NCI-H2081 treated with DMSO at 0.1 percent for 48 hours (cell line): Measurements from ENCODE around the gene VWA8.
"Not testable (repeated sequence)": the region's sequence is repeated elsewhere in the genome, so short reads cannot be mapped to it uniquely, and the experiment has no call there.

Experiments used
- DNase-seq: peaks from one replicate; lab custom pipeline; 2025; lab: John Stamatoyannopoulos, UW

VWA8 gene

GRCh38 chr13:41966671-41967070 is 5.8 kb upstream of the VWA8 start:
- DNase-seq = no peak

- no peak for DNase-seq
These were observed 2.1 kb upstream of the VWA8 start for GRCh38 chr13:41962994-41963393.

- no peak for DNase-seq
These were observed 504 bp upstream of the VWA8 start for GRCh38 chr13:41961466-41961760.

GRCh38 chr13:41960211-41960636 is 685 bp downstream of the VWA8 start:
- no peak for DNase-seq

GRCh38 chr13:41956272-41956671 is 4.6 kb downstream of the VWA8 start:
- DNase-seq = no peak

DNA sequence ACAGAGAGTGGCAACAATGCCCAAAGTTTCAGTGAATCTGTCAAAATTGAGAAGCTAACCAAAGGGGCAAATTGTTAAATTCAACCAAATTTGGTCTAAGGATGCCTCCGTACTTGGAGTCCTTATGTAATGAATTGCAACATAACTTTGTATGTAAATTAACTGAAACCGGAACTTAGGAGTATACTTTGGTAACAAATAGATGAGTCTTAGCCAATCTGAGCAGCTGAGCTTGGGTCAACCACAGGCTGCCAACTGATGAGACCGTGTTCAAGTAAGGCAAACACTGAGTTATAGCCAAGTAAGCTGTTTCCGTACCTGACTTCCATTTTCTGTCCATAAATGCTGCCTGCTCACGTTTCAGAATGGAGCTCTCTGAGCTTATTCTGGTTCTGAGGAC is 5.3 kb downstream of the VWA8 start:
- no peak for DNase-seq

GRCh38 chr13:41954226-41954625 is 6.7 kb downstream of the VWA8 start:
- DNase-seq = no peak

DNA sequence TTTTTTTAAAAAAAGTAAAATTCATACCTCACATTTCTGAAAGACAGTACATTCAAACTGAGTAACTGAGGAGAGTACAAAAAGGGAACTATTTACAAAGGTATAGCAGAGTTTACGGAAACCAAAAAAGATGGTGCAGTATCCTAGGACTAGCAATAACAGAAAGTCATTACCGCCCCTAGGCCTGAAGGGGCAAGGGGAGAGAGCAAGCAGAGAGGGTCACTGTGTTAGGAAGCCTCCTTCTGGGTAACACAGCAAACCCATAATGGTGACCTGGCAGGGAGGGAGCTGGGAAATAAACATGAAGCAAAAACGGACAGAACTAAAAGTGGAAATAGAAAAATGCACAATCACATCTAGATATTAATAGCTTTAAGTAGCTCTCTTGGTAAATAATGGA is 8.2 kb downstream of the VWA8 start:
- no peak for DNase-seq

- not testable (repeated sequence) for DNase-seq
These were observed 11.8 kb downstream of the VWA8 start for GRCh38 chr13:41949104-41949503.

DNA sequence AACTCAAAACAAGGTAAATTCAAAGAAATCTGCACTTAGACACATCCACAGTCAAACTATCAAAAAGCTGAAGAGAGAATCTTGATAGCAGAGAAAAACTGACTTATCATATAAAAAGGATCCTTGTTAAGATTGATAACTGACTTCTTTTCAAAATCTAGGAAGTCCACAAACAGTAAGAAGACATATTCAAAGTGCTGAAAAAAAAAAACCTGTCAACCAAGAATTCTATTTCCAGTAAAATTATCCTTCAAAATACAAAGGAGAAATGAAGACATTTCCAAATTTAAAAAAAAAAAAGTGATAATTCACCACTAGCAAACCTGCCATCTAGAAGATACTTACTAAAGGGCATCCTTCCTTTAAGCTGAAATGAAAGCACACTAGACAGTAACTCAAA is 15.0 kb downstream of the VWA8 start:
- DNase-seq = no peak

GRCh38 chr13:41944635-41945397 is 16.1 kb downstream of the VWA8 start:
- DNase-seq = no peak

DNA sequence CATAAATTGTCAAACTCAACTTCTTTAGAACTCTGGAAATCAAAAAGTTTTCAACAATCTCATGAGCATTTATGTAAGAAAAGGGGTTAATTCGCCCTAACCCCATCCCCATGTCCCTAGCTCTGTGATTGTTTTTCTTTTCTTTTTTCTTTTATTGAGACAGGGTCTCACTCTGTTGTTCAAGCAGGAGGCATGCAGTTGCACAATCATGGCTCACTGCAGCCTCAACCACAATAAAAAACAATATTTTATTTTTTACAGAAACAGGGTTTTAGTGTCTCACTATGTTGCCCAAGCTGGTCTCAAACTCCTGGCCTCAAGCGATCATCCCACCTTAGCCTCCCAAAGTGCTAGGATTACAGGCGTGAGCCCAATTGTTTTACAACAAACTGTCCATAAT is 16.7 kb downstream of the VWA8 start:
- no peak for DNase-seq

DNA sequence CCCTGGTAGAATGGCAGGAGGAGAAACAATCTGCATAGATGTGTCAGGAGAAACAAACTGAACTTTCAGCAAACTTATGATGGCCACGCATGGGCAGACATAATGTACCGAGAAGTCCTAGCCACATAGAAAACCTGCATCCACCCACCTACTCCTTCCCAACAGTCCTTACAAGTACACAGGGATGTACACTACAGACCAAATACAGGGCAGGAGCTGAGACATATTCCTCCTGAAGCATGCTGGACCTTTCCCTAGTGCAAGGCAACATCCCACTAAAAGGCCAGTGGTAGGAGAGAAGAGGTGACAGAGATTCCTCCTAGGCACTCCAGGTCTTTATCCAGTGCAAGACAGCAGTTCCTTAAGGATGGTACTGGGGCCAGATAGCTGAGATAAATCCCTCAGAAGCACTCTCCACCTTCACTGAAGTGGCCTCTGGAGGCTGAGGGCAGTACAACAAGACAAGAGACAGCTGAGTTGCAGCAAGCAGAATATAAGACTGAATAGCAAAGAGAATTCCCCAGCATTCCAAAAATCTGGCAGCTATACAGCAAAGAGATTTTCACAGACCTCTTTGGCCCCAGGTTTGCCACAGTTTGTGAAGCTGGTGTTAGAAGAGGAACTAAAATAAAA is 18.3 kb downstream of the VWA8 start:
- no peak for DNase-seq

DNA sequence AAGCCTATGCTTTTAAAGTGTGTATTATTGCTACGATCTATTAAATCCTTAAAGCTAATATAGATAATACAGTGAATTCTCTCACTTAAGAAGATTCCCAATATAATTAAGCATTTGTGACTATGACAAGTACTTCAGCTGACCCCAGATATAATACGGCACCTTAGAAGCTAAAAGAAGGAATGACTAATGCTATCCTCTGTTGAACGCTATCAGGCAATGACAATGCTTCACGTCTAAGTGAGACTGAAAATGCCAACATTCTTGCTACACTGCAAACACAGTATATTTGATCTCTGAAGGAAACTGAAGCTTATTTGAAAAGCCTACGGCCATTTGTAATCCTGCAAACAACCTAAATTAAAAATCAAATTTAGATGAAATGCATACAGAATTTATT is 19.7 kb downstream of the VWA8 start:
- no peak for DNase-seq

- no peak for DNase-seq
These were observed 21.5 kb downstream of the VWA8 start for GRCh38 chr13:41939398-41939797.

DNA sequence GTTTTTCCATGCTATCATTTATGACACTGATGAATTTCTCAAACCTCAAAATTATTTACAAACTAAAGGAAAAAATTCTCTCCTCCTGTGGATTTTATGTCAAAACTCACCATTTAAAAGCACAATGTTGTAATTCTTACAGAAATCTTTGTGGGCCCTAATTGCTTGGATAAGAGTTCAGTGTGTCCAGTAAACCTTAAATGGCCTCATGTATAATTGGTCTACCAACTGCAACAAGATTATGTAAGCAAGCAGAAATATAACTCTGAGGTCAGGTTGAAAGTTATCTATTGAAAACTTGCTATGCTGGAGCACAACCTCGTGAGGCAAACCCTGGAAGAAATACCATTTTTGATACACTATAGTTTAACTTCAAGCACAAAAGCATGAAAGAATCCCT is 22.0 kb downstream of the VWA8 start:
- no peak for DNase-seq

DNA sequence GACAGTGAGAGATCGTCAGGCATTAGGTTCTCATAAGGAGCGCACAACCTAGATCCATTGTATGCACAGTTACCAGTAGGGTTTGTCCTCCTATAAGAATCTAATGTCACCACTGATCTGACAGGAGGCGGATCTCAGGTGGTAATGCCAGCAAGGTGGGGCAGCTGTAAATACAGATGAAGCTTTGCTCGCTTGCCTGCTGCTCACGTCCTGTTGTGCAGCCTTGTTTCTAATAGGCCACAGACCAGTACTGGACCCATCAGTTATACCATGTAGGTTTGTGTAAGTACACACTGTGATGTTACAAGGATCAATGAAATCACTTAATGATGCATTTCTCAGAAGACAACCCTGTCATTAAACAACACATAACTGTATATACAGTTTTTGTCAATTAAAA is 23.5 kb downstream of the VWA8 start:
- no peak for DNase-seq

DNA sequence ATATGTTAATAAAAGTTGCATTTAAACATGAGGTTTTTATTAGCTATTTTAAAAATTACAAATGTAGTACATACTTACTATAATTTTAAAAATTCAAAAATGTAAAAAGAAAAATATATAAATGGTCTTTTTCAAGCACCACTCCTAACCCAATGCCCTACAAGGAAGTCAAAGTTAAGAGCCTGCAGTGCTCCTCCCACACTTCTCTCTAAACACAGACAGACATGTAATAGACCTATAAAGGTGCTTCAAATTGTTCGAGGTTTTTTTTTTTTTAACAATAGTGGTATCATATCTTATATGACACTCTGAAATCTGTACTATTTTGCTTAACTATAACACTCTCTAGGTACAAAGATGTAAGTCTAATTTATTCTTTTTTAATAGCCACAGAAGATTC is 25.4 kb downstream of the VWA8 start:
- DNase-seq = no peak

GRCh38 chr13:41934994-41935393 is 25.9 kb downstream of the VWA8 start:
- no peak for DNase-seq

- no peak for DNase-seq
These were observed 26.8 kb downstream of the VWA8 start for GRCh38 chr13:41934120-41934519.

DNA sequence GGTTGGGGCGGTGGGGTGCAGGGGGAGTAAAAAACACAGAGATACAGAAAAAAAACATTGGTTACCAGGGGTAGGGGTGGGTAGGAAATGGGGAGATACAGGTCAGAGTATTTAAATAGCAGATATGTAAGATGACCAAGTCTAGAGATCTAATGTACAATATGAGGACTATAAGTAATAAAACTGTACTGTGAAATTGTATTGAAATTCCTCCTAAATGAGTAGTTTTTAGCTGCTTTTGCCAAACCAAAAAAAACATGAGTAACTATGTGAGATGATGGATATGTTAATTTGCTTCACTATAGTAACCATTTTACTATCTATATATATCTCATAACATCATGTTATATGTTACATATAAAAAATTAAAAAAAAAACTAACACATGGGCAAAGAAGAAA is 29.6 kb downstream of the VWA8 start:
- no peak for DNase-seq

DNA sequence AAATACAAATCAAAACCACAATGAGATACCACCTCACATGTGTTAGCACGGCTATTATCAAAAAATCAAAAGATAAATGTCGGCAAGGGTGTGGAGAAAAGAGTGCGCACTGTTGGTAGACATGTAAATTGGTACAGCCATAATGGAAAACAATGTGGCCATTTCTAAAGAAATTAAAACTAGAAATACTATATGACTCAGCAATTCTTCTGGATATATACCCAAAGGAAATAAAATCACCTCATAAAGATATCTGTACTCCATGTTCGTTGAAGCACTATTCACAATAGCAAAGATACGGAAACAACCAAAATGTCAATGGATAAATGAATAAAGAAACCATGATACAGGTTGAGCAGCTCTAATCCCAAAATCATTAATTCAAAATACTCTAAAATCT is 30.8 kb downstream of the VWA8 start:
- DNase-seq = no peak

GRCh38 chr13:41928323-41928722 is 32.6 kb downstream of the VWA8 start:
- DNase-seq = no peak

DNA sequence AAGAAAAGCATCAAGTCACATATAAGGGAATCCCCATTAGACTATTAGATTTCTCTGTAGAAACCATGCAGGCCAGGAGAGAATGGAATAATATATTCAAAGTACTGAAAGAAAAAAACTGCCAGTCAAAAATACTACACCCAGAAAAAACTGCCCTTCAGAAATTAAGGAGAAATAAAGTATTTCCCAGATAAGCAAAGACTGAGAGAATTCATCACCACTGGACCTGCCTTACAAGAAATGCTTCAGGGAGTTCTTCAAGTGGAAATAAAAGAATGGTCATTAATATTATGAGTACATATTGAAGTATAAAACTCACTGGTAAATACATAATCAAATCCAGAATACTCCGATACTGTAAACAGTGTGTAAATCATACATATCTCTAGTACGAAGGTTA is 35.9 kb downstream of the VWA8 start:
- no peak for DNase-seq
